HG03103 (cell line): ENCODE measurements around the gene SCAPER.
"Not testable (repeated sequence)": the region's sequence is repeated elsewhere in the genome, so short reads cannot be mapped to it uniquely, and the experiment has no call there.

ENCODE experiments used
- ATAC-seq: cut with Tn5 transposase; IDR thresholded peaks from one replicate; pipeline ENCODE4 v1.9.1; 2021; ENCODE audit warnings: low read depth; ENCODE audit not compliant: unreplicated experiment

SCAPER gene

GRCh38 chr15:76439542-76439941 is 465.6 kb downstream of the SCAPER start:
- ATAC-seq: no peak

GRCh38 chr15:76433798-76434400 is 471.2 kb downstream of the SCAPER start:
- ATAC-seq: no peak

- not testable (repeated sequence) for ATAC-seq
Observed at GRCh38 chr15:76433036-76433435, 472.1 kb downstream of the SCAPER start.

GRCh38 chr15:76432604-76433003 is 472.5 kb downstream of the SCAPER start:
- no peak for ATAC-seq

GRCh38 chr15:76431971-76432370 is 473.2 kb downstream of the SCAPER start:
- no peak for ATAC-seq

- ATAC-seq: not testable (repeated sequence)
Observed at GRCh38 chr15:76430711-76431110, 474.4 kb downstream of the SCAPER start.

GRCh38 chr15:76429661-76430060 is 475.5 kb downstream of the SCAPER start:
- no peak for ATAC-seq

GRCh38 chr15:76426941-76427340 is 478.2 kb downstream of the SCAPER start:
- ATAC-seq: no peak

- no peak for ATAC-seq
Observed at GRCh38 chr15:76418352-76419140, 486.6 kb downstream of the SCAPER start.

GRCh38 chr15:76401285-76401684 is 503.9 kb downstream of the SCAPER start:
- no peak for ATAC-seq

GRCh38 chr15:76398317-76399104 is 506.6 kb downstream of the SCAPER start:
- ATAC-seq: no peak

- no peak for ATAC-seq
Observed at GRCh38 chr15:76393614-76394013, 511.5 kb downstream of the SCAPER start.

GRCh38 chr15:76391847-76392246 is 513.3 kb downstream of the SCAPER start:
- no peak for ATAC-seq

GRCh38 chr15:76391309-76391708 is 513.8 kb downstream of the SCAPER start:
- no peak for ATAC-seq

- no peak for ATAC-seq
Observed at GRCh38 chr15:76390571-76390970, 514.6 kb downstream of the SCAPER start.

- ATAC-seq: no peak
Observed at GRCh38 chr15:76386926-76387325, 518.2 kb downstream of the SCAPER start.

GRCh38 chr15:76386178-76386577 is 519.0 kb downstream of the SCAPER start:
- no peak for ATAC-seq

GRCh38 chr15:76384409-76384808 is 520.7 kb downstream of the SCAPER start:
- no peak for ATAC-seq

- ATAC-seq: no peak
Observed at GRCh38 chr15:76382987-76383728, 522.0 kb downstream of the SCAPER start.

GRCh38 chr15:76381366-76381765 is 523.8 kb downstream of the SCAPER start:
- no peak for ATAC-seq

GRCh38 chr15:76380249-76380648 is 524.9 kb downstream of the SCAPER start:
- no peak for ATAC-seq
